Cardiac muscle cell (in vitro differentiated cells and primary cell): ENCODE measurements around the gene RNF11. TPM values are rescaled to one million over a fixed set of nuclear protein-coding genes. Genes with fewer than 3 reads are reported as not detected.

Source experiments
- DNase-seq, 2 donors: peaks; one replicate each; pipeline versions ENCODE4 v3.0.0 to v3.0.0-alpha.2; 2010 to 2017; ENCODE audit warnings: low read depth in 1 of 2, low spot score in 1 of 2
- H3K27ac ChIP-seq: fragments of 200-600 bp; sonication (generic); 2 replicates; pipeline ENCODE4 v1.5.1; 2016
- H3K27me3 ChIP-seq: fragments of 200-600 bp; sonication (generic); 2 replicates; pipeline ENCODE4 v1.6.0; 2016; ENCODE audit warnings: control low read depth
- H3K36me3 ChIP-seq: fragments of 200-600 bp; sonication (generic); 2 replicates; pipeline ENCODE4 v1.5.1; 2016; ENCODE audit warnings: control low read depth
- H3K4me1 ChIP-seq: fragments of 200-600 bp; sonication (generic); 2 replicates; pipeline ENCODE4 v1.8.1; 2017; ENCODE audit warnings: low read depth, mild to moderate bottlenecking, mixed run types
- H3K4me3 ChIP-seq: fragments of 200-600 bp; sonication (generic); 2 replicates; pipeline ENCODE4 v1.5.1; 2016; ENCODE audit warnings: mild to moderate bottlenecking
- H3K9me3 ChIP-seq: fragments of 200-600 bp; sonication (generic); 2 replicates; pipeline ENCODE4 v1.5.1; 2017; ENCODE audit warnings: low read depth, mild to moderate bottlenecking, control low read depth
- CTCF ChIP-seq: IDR thresholded peaks from 2 replicates; pipeline ENCODE4 v1.5.1; 2012; ENCODE audit warnings: low read depth, mild to moderate bottlenecking, low read length
- polyA plus RNA-seq: library from polyadenylated mRNA; unstranded; fragments of >200 nt; fragmentation: Nextera tagmentation; extraction: Ambion mirVana; gene quantifications from 2 replicates; pipeline ENCODE4 v1.2.1, GENCODE V29; 2016
- total RNA-seq: library from RNA; depleted of rRNA; stranded (reverse); fragments of >200 nt; gene quantifications from 2 replicates; pipeline ENCODE4 v1.2.3, GENCODE V29; 2016

Gene RNF11
- total and polyA plus RNA-seq, 2 experiments from 2014 or later = 58.8 to 65.0 TPM

DNA sequence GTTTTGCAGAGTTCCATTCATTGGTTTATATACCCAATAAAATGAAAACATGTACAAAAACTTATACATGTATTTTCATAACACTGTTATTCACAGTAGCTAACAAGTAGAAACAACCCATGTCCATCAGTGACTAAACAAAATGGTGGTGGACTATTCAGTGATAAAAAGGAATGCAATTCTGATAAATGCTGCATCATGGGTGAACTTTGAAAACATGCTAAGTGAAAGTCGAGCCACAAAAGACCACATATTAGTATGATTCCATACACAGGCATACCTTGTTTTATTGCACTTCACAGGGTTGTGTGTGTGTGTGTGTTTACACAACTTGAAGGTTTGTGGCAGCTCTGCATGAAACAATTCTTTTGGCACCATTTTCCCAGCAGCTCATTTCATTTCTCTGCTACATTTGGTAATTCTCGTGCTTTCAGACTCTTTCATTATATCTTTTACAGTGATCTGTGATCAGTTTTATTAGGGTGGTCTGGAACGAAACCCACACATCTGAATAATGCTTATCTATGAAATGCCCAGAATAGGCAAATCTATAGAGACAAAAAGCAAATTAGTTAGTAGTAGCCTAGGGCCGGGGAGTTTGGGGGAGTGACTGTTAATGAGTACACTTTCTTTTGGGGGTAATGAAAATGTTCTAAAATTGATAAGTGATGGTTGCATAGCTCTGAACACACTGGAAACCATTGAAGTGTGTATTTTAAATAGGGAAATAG, 27.2 kb downstream of the RNF11 start:
- H3K4me1 ChIP-seq = no peaks in the 10 kb centered on the region
- H3K27me3 ChIP-seq = no peaks in the 10 kb centered on the region
- no peak overlapping the region for H3K27ac ChIP-seq
- no peaks in the 10 kb centered on the region for H3K9me3 ChIP-seq
- TF ChIP-seq CTCF = no peak
- no peaks in the 10 kb centered on the region for H3K36me3 ChIP-seq
- DNase-seq = no peak
- H3K4me3 ChIP-seq = no peak overlapping the region

- peak overlapping the region; percentile 37 for H3K27ac ChIP-seq
- H3K36me3 ChIP-seq = no peaks in the 10 kb centered on the region
These were observed 28.4 kb downstream of the RNF11 start for GRCh38 chr1:51264451-51264850.

DNA sequence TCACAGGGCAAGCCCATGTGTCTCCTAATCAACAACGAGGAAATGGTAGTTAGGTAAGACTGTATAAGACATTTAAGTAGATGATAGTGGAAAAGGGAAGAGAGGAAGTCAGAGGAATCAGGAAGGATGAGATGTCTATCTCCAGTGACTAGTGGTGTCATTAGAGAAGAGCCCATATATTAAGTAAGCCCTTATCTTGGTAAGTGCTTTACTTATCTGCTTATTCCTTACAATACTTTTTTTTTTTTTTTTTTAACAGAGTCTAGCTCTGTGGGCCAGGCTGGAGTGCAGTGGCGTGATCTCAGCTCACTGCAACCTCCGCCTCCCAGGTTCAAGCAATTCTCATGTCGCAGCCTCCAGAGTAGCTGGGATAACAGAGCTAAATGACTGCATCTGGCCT, 29.5 kb downstream of the RNF11 start:
- DNase-seq = no peak

More at GRCh38 chr1:51264451-51264850, 28.4 kb downstream of the RNF11 start:
- Histone ChIP-seq H3K27me3 (no peaks in the 10 kb centered on the region), H3K4me1 (no peaks in the 10 kb centered on the region), H3K4me3 (no peak overlapping the region), H3K9me3 (no peaks in the 10 kb centered on the region)
- no peak for TF ChIP-seq CTCF
- DNase-seq = peak in 1 of 2 donors; percentile 89

GRCh38 chr1:51266181-51266580, 30.1 kb downstream of the RNF11 start:
- no peak for TF ChIP-seq CTCF
- no peak overlapping the region for H3K27ac ChIP-seq
- no peak for DNase-seq
- H3K4me3 ChIP-seq = no peak overlapping the region
- H3K36me3 ChIP-seq = peaks cover 12% of the 10 kb centered on the region
- no peaks in the 10 kb centered on the region for H3K27me3 ChIP-seq
- H3K4me1 ChIP-seq = no peaks in the 10 kb centered on the region
- H3K9me3 ChIP-seq = no peaks in the 10 kb centered on the region

More for the DNA sequence above, 29.5 kb downstream of the RNF11 start:
- H3K4me1 ChIP-seq = no peaks in the 10 kb centered on the region
- H3K36me3 ChIP-seq = peaks cover 8% of the 10 kb centered on the region
- no peak overlapping the region for H3K27ac ChIP-seq
- no peaks in the 10 kb centered on the region for H3K9me3 ChIP-seq
- no peak for TF ChIP-seq CTCF
- no peak overlapping the region for H3K4me3 ChIP-seq
- H3K27me3 ChIP-seq = no peaks in the 10 kb centered on the region

DNA sequence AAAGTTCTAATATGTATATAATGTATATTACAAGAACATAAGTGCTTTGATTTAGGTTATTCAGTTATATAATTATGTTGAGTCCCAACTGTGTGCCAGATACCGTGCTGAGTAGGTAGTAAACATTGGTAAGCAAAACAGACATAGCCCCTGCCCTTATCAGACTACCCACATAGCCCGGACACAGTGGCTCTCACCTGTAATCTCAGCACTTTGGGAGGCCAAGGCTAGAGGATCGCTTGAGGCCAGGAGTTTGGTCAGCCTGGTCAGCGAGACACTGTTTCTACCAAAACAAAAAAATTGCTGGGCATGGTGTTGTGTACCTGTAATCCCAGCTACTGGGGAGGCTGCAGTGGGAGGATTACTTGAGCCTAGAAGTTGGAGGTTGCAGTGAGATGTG, 30.7 kb downstream of the RNF11 start:
- DNase-seq = no peak

More for the DNA sequence above, 30.7 kb downstream of the RNF11 start:
- no peaks in the 10 kb centered on the region for H3K27me3 ChIP-seq
- H3K36me3 ChIP-seq = peaks cover 19% of the 10 kb centered on the region
- TF ChIP-seq CTCF = no peak
- no peak overlapping the region for H3K4me3 ChIP-seq
- H3K9me3 ChIP-seq = no peaks in the 10 kb centered on the region
- no peaks in the 10 kb centered on the region for H3K4me1 ChIP-seq
- no peak overlapping the region for H3K27ac ChIP-seq
